Small intestine (tissue), 7 donors: ENCODE measurements around the gene SMAD6. TPM values are rescaled to one million over a fixed set of nuclear protein-coding genes. Genes with fewer than 3 reads are reported as not detected.

Experiments
- DNase-seq, 2 donors: peaks; one replicate each; pipeline versions ENCODE4 v3.0.0 to v3.0.0-alpha.2; 2013
- FAIRE-seq: peaks from 2 replicates; lab custom pipeline; 2012; peaks lifted over from hg19 to GRCh38; lab: Jason Lieb, UNC
- H3K27ac ChIP-seq, 3 donors: one replicate each; pipeline ENCODE4 v1.5.1; 2013; ENCODE audit warnings: low read length in 2 of 3, mild to moderate bottlenecking in 2 of 3, control low read depth in 1 of 3, inconsistent platforms in 1 of 3, low read depth in 1 of 3, moderate library complexity in 1 of 3
- H3K27me3 ChIP-seq, 3 donors: one replicate each; pipeline ENCODE4 v1.6.1; 2013; ENCODE audit warnings: low read length in 3 of 3, inconsistent platforms in 1 of 3; ENCODE audit not compliant: control insufficient read depth in 3 of 3, insufficient read depth in 3 of 3
- H3K36me3 ChIP-seq, 3 donors: one replicate each; pipeline ENCODE4 v1.6.1; 2013; ENCODE audit warnings: low read length in 3 of 3, inconsistent platforms in 1 of 3, low read depth in 1 of 3, mild to moderate bottlenecking in 1 of 3, moderate library complexity in 1 of 3; ENCODE audit not compliant: control insufficient read depth in 3 of 3, insufficient read depth in 2 of 3
- H3K4me1 ChIP-seq, 3 donors: one replicate each; pipeline ENCODE4 v1.6.1; 2013; ENCODE audit warnings: low read length in 2 of 3, inconsistent platforms in 1 of 3, low read depth in 1 of 3, mild to moderate bottlenecking in 1 of 3, moderate library complexity in 1 of 3; ENCODE audit not compliant: control insufficient read depth in 3 of 3, insufficient read depth in 2 of 3
- H3K4me3 ChIP-seq, 3 donors: one replicate each; pipeline ENCODE4 v1.5.1; 2013; ENCODE audit warnings: low read length in 3 of 3, control low read depth in 1 of 3, inconsistent platforms in 1 of 3, low read depth in 1 of 3, mild to moderate bottlenecking in 1 of 3, moderate library complexity in 1 of 3
- H3K9me3 ChIP-seq, 2 donors: one replicate each; pipeline ENCODE4 v1.6.1; 2013; ENCODE audit warnings: low read depth in 1 of 2, low read length in 1 of 2; ENCODE audit not compliant: control insufficient read depth in 2 of 2, insufficient read depth in 1 of 2
- WGBS, 3 donors: extraction: QIAGEN DNeasy Blood & Tissue Kit; methylation state at CpG; one replicate each; pipeline ENCODE4 v1.1.7; 2013; 5-methylcytosine and 5-hydroxymethylcytosine counted together
- polyA plus RNA-seq, 4 donors: library from polyadenylated mRNA; stranded (reverse) in 3 of 4; unstranded in 1 of 4; fragments of 200-250 nt in 3 of 4; fragments of 120-200 nt in 1 of 4; gene quantifications; one replicate each; pipeline versions ENCODE4 v1.2.1 to v1.2.3, GENCODE V29; 2013
- donor health status: healthy with polysubstance abuse.
- donor health status: control.
- donor health status: control.
- donor health status: Bipolar disorder and iron deficiency.
- donor health status: healthy.

SMAD6 gene
- polyA plus RNA-seq, 4 donors: 0.89 to 23.6 (median 10.4) TPM

DNA sequence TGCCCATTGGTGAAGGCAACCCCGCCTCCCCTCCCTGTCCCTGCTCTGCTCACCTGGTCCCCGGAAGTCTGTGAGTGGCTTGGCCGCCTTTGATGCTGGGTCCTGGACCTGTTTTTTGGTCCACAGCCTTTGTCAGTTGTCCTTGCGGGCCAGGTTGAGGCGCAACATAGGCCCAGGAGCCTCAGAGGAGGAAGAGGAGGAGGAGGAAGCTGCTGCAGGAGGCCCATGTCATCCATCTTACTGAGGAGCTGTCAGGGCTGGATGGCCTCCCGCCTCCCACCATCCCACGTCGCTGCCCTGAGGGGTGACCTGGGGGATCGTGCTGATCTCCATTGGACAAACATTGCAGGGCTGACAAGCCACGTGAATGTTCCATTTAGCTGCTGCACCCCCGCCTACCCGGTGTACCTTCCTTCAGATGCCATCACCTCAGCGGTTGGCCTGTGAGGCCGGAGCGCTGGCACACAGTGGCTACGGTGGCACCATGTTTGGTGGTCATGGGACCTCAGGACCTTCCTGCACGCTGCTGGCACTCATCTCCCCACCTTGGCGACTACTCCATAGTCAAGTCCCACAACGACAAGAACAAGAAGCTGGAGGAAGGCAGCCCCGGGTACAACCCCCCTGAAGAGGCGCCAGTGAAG lies 106.3 kb downstream of the SMAD6 start:
- 92 to 94% (median 93%) methylated on average over 21 of the region's 21 CpGs for WGBS, 3 donors
- no peaks in the 10 kb centered on the region for H3K9me3 ChIP-seq
- H3K27me3 ChIP-seq: no peaks in the 10 kb centered on the region
- H3K4me3 ChIP-seq: no peak overlapping the region
- peaks cover 0 to 8% (median 0%) of the 10 kb centered on the region in 3 donors for H3K4me1 ChIP-seq
- H3K36me3 ChIP-seq: no peaks in the 10 kb centered on the region
- FAIRE-seq (no peak), DNase-seq (no peak)
- H3K27ac ChIP-seq: no peak overlapping the region

DNA sequence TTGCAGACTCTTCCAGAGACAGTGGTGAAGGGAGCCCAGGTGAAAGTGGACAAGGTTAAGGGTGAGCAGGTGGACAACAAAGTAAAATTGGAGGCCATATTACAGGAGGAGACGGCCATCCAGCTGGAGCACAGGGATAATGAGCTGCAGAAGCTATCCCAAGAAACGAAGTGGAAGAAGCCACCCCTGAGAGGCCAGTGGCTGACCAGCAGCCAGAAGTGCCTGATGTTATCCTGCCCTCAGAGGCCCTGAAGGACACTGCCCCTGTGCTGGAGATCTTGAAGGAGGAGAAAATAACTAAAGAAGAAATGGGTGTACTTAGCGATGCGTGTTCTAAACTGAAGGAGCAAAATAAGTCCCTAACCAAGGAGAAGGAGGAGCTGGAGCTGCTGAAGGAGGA lies 107.6 kb downstream of the SMAD6 start:
- peaks cover 0 to 4% of the 10 kb centered on the region in 2 donors for H3K9me3 ChIP-seq
- FAIRE-seq (no peak), DNase-seq (no peak)
- 84 to 89% (median 88%) methylated on average over 4 of the region's 4 CpGs for WGBS, 3 donors
- H3K27me3 ChIP-seq: no peaks in the 10 kb centered on the region
- H3K4me3 ChIP-seq: no peak overlapping the region
- no peaks in the 10 kb centered on the region for H3K4me1 ChIP-seq
- no peak overlapping the region for H3K27ac ChIP-seq
- H3K36me3 ChIP-seq: no peaks in the 10 kb centered on the region

DNA sequence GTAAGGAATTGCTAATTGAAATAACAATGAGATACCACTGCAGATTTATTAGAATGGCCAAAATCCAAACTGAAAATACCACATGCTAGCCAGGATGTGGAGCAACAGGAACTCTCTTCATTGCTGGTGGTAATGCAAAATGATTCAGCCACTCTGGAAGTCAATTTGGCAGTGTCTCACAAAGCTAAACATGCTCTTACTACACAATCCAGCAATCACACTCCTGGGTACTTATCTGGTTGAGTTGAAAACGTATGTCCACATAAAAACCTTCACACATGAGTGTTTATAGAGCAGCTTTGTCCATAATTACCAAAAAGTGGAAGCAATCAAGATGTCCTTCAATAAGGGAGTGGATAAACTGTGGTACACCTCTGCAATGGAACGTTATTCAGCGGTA lies 113.3 kb downstream of the SMAD6 start:
- no peak overlapping the region for H3K4me3 ChIP-seq
- H3K27me3 ChIP-seq: no peaks in the 10 kb centered on the region
- H3K4me1 ChIP-seq: peaks cover 0 to 4% (median 0%) of the 10 kb centered on the region in 3 donors
- DNase-seq (no peak), FAIRE-seq (no peak)
- H3K9me3 ChIP-seq: peaks cover 0 to 4% of the 10 kb centered on the region in 2 donors
- WGBS, 3 donors: 58 to 65% (median 61%) methylated on average over 3 of the region's 3 CpGs
- no peak overlapping the region for H3K27ac ChIP-seq
- H3K36me3 ChIP-seq: no peaks in the 10 kb centered on the region

DNA sequence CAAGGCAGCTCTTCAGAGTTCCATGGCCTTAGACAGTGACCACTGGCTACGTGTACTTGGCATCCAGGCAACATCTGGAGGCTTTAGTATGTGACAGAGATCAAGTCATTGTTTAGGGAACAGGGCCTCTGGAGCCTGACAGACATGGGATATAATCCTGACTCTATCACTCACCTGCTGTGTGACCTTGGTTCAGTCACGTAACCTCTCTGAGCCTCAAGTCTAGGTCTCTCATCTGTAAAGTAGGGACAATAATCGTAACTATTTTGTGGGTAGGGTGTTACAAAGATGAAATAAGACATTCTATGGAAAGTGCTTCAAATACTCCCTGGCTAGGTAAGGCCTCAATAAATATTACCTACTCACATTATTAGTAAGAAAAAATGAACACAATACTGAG lies 114.2 kb downstream of the SMAD6 start:
- no peaks in the 10 kb centered on the region for H3K36me3 ChIP-seq
- H3K27me3 ChIP-seq: no peaks in the 10 kb centered on the region
- no peak for DNase-seq
- 94 to 97% (median 96%) methylated on average over 3 of the region's 3 CpGs for WGBS, 3 donors
- no peak for FAIRE-seq
- H3K4me1 ChIP-seq: peaks cover 0 to 13% (median 0%) of the 10 kb centered on the region in 3 donors
- H3K27ac ChIP-seq: no peak overlapping the region
- H3K9me3 ChIP-seq: peaks cover 0 to 4% of the 10 kb centered on the region in 2 donors
- no peak overlapping the region for H3K4me3 ChIP-seq

DNA sequence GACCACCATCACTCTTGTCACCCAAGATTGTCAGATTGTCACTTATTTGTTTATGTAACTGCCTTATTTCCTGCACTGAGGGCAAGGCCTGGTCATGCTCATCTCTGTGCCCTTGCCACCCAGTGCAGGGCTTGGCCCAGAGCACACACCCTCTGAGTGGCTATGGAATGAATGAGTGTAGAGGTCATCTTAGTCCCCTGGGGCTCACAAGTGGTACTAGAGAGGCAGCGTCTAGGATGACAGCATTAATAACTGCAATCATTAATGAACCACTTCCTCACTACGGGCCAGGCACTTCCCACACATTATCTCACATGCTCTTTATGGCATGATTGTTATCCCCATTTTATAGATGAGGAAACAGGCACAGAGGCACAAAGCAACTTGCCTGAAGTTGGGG lies 117.0 kb downstream of the SMAD6 start:
- no peak overlapping the region for H3K27ac ChIP-seq
- WGBS, 3 donors: 9 to 27% (median 11%) methylated on average over 2 of the region's 2 CpGs
- no peak overlapping the region for H3K4me3 ChIP-seq
- no peaks in the 10 kb centered on the region for H3K36me3 ChIP-seq
- no peaks in the 10 kb centered on the region for H3K9me3 ChIP-seq
- DNase-seq (peak in 1 of 2 donors; percentile 67), FAIRE-seq (no peak)
- H3K27me3 ChIP-seq: no peaks in the 10 kb centered on the region
- H3K4me1 ChIP-seq: peaks cover 0 to 13% (median 0%) of the 10 kb centered on the region in 3 donors

DNA sequence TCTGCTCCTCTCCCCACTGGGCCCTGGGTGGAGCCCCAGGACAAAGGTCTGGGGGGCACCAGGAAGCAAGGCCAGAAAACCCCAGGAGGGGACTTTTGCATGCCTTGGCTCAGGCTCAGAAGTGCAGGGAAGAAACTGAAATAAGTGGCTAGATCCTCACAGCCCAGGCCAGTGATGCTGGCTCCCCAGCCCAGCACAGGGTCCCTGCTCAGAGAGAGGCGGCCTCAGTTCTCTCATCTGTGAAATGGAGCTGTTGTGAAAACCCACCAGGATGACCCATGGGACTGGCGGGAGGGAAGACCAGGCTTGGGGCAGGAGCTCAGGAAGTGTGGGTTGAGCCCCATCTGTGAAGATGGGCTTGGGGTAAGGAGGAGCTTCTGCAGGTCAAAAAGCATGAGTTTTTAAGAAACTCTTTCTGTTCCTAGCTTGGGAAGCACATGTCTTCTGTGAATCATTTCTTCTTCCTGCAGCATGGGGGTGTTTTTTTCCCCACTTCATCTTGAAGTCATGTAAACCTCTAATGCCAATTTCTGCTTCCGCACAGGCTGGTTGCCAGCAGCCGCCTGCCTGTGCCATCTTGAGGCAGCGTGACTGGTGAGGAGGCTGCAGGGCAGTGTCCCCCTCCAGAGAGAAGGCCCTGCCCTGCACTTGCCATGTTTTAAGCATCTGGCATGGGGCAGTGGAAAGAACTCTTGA lies 118.6 kb downstream of the SMAD6 start:
- DNase-seq: peak in 1 of 2 donors; percentile 53
- no peaks in the 10 kb centered on the region for H3K27me3 ChIP-seq
- H3K36me3 ChIP-seq: no peaks in the 10 kb centered on the region
- no peak overlapping the region for H3K4me3 ChIP-seq
- no peak overlapping the region for H3K27ac ChIP-seq
- H3K9me3 ChIP-seq: no peaks in the 10 kb centered on the region
- H3K4me1 ChIP-seq: peaks cover 0 to 13% (median 0%) of the 10 kb centered on the region in 3 donors
- no peak for FAIRE-seq
- 85 to 92% (median 89%) methylated on average over 5 of the region's 5 CpGs for WGBS, 3 donors

DNA sequence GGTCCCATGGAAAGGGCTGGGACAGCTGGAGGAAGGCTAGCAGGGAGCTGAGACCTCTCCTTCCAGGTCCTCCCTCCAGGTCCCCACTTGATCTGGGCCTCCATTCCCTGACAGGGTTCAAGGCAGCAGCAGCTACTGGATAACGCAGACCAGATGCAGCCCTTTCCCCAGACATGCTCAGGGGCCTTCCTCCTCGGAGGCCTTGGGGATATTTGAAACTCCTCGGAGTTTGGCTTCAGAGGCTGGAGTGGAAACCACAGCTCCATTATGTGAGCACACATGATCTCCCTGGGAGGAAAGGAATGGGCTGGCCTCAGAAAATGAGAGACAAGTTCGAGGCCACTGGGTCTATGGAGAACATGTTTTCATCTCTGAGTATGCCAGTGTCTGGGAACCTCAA lies 119.3 kb downstream of the SMAD6 start:
- no peaks in the 10 kb centered on the region for H3K27me3 ChIP-seq
- WGBS, 3 donors: 84 to 89% (median 86%) methylated on average over 4 of the region's 4 CpGs
- H3K9me3 ChIP-seq: no peaks in the 10 kb centered on the region
- FAIRE-seq (no peak), DNase-seq (no peak)
- no peak overlapping the region for H3K4me3 ChIP-seq
- no peaks in the 10 kb centered on the region for H3K36me3 ChIP-seq
- H3K27ac ChIP-seq: no peak overlapping the region
- H3K4me1 ChIP-seq: peaks cover 0 to 13% (median 0%) of the 10 kb centered on the region in 3 donors

DNA sequence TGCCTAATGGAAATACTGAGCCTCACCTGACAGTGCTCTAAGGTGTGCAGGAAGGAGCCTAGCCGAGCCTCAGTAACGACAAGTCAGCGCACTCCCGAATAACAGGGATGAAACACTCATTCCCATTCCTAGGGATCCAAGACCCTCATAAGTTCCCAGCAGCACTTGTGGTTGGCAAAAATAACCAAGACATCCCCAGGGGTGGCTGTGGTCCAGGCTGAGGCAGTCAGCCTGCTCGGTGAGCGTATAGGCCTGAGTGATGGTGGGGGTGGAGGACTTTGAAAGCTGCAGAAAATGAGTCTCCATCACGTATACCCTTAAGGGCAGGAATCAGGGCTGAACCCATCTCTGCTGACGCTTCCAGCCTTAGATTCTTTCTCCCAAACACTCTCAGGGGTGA lies 120.1 kb downstream of the SMAD6 start:
- DNase-seq (no peak), FAIRE-seq (no peak)
- Histone ChIP-seq H3K9me3 (no peaks in the 10 kb centered on the region), H3K4me1 (peaks cover 0 to 13% (median 0%) of the 10 kb centered on the region in 3 donors), H3K27ac (no peak overlapping the region), H3K27me3 (no peaks in the 10 kb centered on the region), H3K4me3 (no peak overlapping the region), H3K36me3 (no peaks in the 10 kb centered on the region)
- WGBS, 3 donors: 88 to 90% (median 90%) methylated on average over 8 of the region's 8 CpGs
